Stimulated activated CD4-positive, alpha-beta T cell treated with anti-CD3 and anti-CD28 coated beads, Interleukin-2, amount 100 ng/mL, for 48 hours (primary cell): ENCODE data around the gene PTH2R.
"Not testable (repeated sequence)": the region's sequence is repeated elsewhere in the genome, so short reads cannot be mapped to it uniquely, and the experiment has no call there.

Experiments
- DNase-seq, 2 donors: peaks; one replicate each; pipeline ENCODE4 v3.0.0-alpha.2; 2020

PTH2R gene

GRCh38 chr2:208488686-208489564 is 82.3 kb downstream of the PTH2R start:
- DNase-seq, result no peak

- no peak for DNase-seq
Measured at GRCh38 chr2:208489687-208490086, 83.1 kb downstream of the PTH2R start.

GRCh38 chr2:208490492-208490891 is 83.9 kb downstream of the PTH2R start:
- DNase-seq, result no peak

- no peak for DNase-seq
Measured at GRCh38 chr2:208491641-208492040, 85.0 kb downstream of the PTH2R start.

- no peak for DNase-seq
Measured at GRCh38 chr2:208492069-208492468, 85.5 kb downstream of the PTH2R start.

GRCh38 chr2:208493186-208493585 is 86.6 kb downstream of the PTH2R start:
- DNase-seq, result no peak

- DNase-seq, result no peak
Measured at GRCh38 chr2:208496129-208496528, 89.5 kb downstream of the PTH2R start.

- DNase-seq, result no peak
Measured at GRCh38 chr2:208501206-208501605, 94.6 kb downstream of the PTH2R start.

- DNase-seq, result no peak
Measured at GRCh38 chr2:208502288-208502687, 95.7 kb downstream of the PTH2R start.

- DNase-seq, result not testable (repeated sequence)
Measured at GRCh38 chr2:208505365-208505764, 98.8 kb downstream of the PTH2R start.

GRCh38 chr2:208509586-208509985 is 103.0 kb downstream of the PTH2R start:
- DNase-seq, result no peak

GRCh38 chr2:208511016-208511415 is 104.4 kb downstream of the PTH2R start:
- no peak for DNase-seq

GRCh38 chr2:208511573-208511972 is 105.0 kb downstream of the PTH2R start:
- no peak for DNase-seq

- DNase-seq, result no peak
Measured at GRCh38 chr2:208515099-208515498, 108.5 kb downstream of the PTH2R start.

GRCh38 chr2:208523069-208523468 is 116.5 kb downstream of the PTH2R start:
- not testable (repeated sequence) for DNase-seq

- not testable (repeated sequence) for DNase-seq
Measured at GRCh38 chr2:208525165-208525564, 118.6 kb downstream of the PTH2R start.

- no peak for DNase-seq
Measured at GRCh38 chr2:208529796-208530195, 123.2 kb downstream of the PTH2R start.

GRCh38 chr2:208531361-208531760 is 124.8 kb downstream of the PTH2R start:
- no peak for DNase-seq

- DNase-seq, result not testable (repeated sequence)
Measured at GRCh38 chr2:208535578-208535977, 129.0 kb downstream of the PTH2R start.

- no peak for DNase-seq
Measured at GRCh38 chr2:208541461-208541988, 134.9 kb downstream of the PTH2R start.

GRCh38 chr2:208541989-208542464 is 135.4 kb downstream of the PTH2R start:
- DNase-seq, result no peak

GRCh38 chr2:208542465-208543041 is 136.0 kb downstream of the PTH2R start:
- no peak for DNase-seq
